Cardiac muscle cell (in vitro differentiated cells and primary cell): ENCODE measurements around the gene FBXL19. TPM values are rescaled to one million over a fixed set of nuclear protein-coding genes. Genes with fewer than 3 reads are reported as not detected.

Experiments used
- polyA plus RNA-seq: library from polyadenylated mRNA; unstranded; fragments of >200 nt; fragmentation: Nextera tagmentation; extraction: Ambion mirVana; gene quantifications from 2 replicates; pipeline ENCODE4 v1.2.1, GENCODE V29; 2016
- total RNA-seq: library from RNA; depleted of rRNA; stranded (reverse); fragments of >200 nt; gene quantifications from 2 replicates; pipeline ENCODE4 v1.2.3, GENCODE V29; 2016

FBXL19 gene
- total and polyA plus RNA-seq, 2 experiments from 2014 or later, result 4.0 to 60.0 TPM

Other genes with a start within 250 kb of the FBXL19 start
- 14.8 and 20.9 TPM in 2 replicates for gene SRCAP, start 224.4 kb upstream of the FBXL19 start, total RNA-seq
- 38.0 and 42.9 TPM in 2 replicates for gene SRCAP, start 224.4 kb upstream of the FBXL19 start, polyA plus RNA-seq
- gene PHKG2, start 175.1 kb upstream of the FBXL19 start, total RNA-seq, result 29.7 and 35.1 TPM in 2 replicates
- 52.1 and 57.0 TPM in 2 replicates for gene PHKG2, start 175.1 kb upstream of the FBXL19 start, polyA plus RNA-seq
- 7.1 and 9.1 TPM in 2 replicates for gene CFAP119, start 161.5 kb upstream of the FBXL19 start, total RNA-seq
- 7.4 and 16.4 TPM in 2 replicates for gene CFAP119, start 161.5 kb upstream of the FBXL19 start, polyA plus RNA-seq
- gene RNF40, start 161.2 kb upstream of the FBXL19 start, total RNA-seq, result 91.8 and 104 TPM in 2 replicates
- gene RNF40, start 161.2 kb upstream of the FBXL19 start, polyA plus RNA-seq, result 64.5 and 76.3 TPM in 2 replicates
- 41.7 and 50.9 TPM in 2 replicates for gene ZNF629, start 136.4 kb upstream of the FBXL19 start, total RNA-seq
- 20.1 and 22.2 TPM in 2 replicates for gene ZNF629, start 136.4 kb upstream of the FBXL19 start, polyA plus RNA-seq
- gene BCL7C, start 29.5 kb upstream of the FBXL19 start, total RNA-seq, result 39.8 and 53.0 TPM in 2 replicates
- 50.5 and 60.6 TPM in 2 replicates for gene BCL7C, start 29.5 kb upstream of the FBXL19 start, polyA plus RNA-seq
- 4.9 and 5.0 TPM in 2 replicates for gene CTF1, start 27.0 kb upstream of the FBXL19 start, total RNA-seq
- gene CTF1, start 27.0 kb upstream of the FBXL19 start, polyA plus RNA-seq, result 14.0 and 23.4 TPM in 2 replicates
- 88.5 and 123 TPM in 2 replicates for gene ORAI3, start 25.5 kb downstream of the FBXL19 start, total RNA-seq
- 94.5 and 101 TPM in 2 replicates for gene ORAI3, start 25.5 kb downstream of the FBXL19 start, polyA plus RNA-seq
- 10.4 and 32.3 TPM in 2 replicates for gene SETD1A, start 34.2 kb downstream of the FBXL19 start, total RNA-seq
- 1.9 and 4.4 TPM in 2 replicates for gene SETD1A, start 34.2 kb downstream of the FBXL19 start, polyA plus RNA-seq
- gene HSD3B7, start 61.6 kb downstream of the FBXL19 start, total RNA-seq, result 5.8 and 6.5 TPM in 2 replicates
- 7.5 and 8.5 TPM in 2 replicates for gene HSD3B7, start 61.6 kb downstream of the FBXL19 start, polyA plus RNA-seq
- 8.1 and 13.7 TPM in 2 replicates for gene STX1B, start 87.1 kb downstream of the FBXL19 start, total RNA-seq
- 5.6 and 8.0 TPM in 2 replicates for gene STX1B, start 87.1 kb downstream of the FBXL19 start, polyA plus RNA-seq
- gene STX4, start 110.0 kb downstream of the FBXL19 start, total RNA-seq, result 25.3 and 26.7 TPM in 2 replicates
- gene STX4, start 110.0 kb downstream of the FBXL19 start, polyA plus RNA-seq, result 48.3 and 53.2 TPM in 2 replicates
- 16.2 and 18.2 TPM in 2 replicates for gene ZNF668, start 150.7 kb downstream of the FBXL19 start, total RNA-seq
- 7.4 and 10.0 TPM in 2 replicates for gene ZNF668, start 150.7 kb downstream of the FBXL19 start, polyA plus RNA-seq
- 20.3 and 32.6 TPM in 2 replicates for gene ZNF646, start 150.8 kb downstream of the FBXL19 start, total RNA-seq
- 7.1 and 8.5 TPM in 2 replicates for gene ZNF646, start 150.8 kb downstream of the FBXL19 start, polyA plus RNA-seq
- gene PRSS53, start 165.4 kb downstream of the FBXL19 start, total RNA-seq, result 2.7 and 5.8 TPM in 2 replicates
- gene PRSS53, start 165.4 kb downstream of the FBXL19 start, polyA plus RNA-seq, result 0.35 and 0.94 TPM in 2 replicates
- gene VKORC1, start 171.2 kb downstream of the FBXL19 start, total RNA-seq, result 146 and 148 TPM in 2 replicates
- gene VKORC1, start 171.2 kb downstream of the FBXL19 start, polyA plus RNA-seq, result 161 and 188 TPM in 2 replicates
- 109 and 121 TPM in 2 replicates for gene BCKDK, start 184.8 kb downstream of the FBXL19 start, total RNA-seq
- gene BCKDK, start 184.8 kb downstream of the FBXL19 start, polyA plus RNA-seq, result 147 and 151 TPM in 2 replicates
- 88.8 and 112 TPM in 2 replicates for gene KAT8, start 194.1 kb downstream of the FBXL19 start, total RNA-seq
- 63.0 and 80.6 TPM in 2 replicates for gene KAT8, start 194.1 kb downstream of the FBXL19 start, polyA plus RNA-seq
- 11.6 TPM in 2 replicates for gene PRSS8, start 212.2 kb downstream of the FBXL19 start, total RNA-seq
- gene PRSS8, start 212.2 kb downstream of the FBXL19 start, polyA plus RNA-seq, result 19.5 and 22.5 TPM in 2 replicates
- 0.63 and 1.1 TPM in 2 replicates for gene PRSS36, start 226.5 kb downstream of the FBXL19 start, total RNA-seq
- 1.8 and 3.3 TPM in 2 replicates for gene PRSS36, start 226.5 kb downstream of the FBXL19 start, polyA plus RNA-seq